Glomerular endothelial cell (primary cell): ENCODE measurements around the gene PRAME. TPM values are rescaled to one million over a fixed set of nuclear protein-coding genes. Genes with fewer than 3 reads are reported as not detected.

Experiments used
- total RNA-seq: library from RNA; depleted of rRNA; stranded (reverse); fragments of >200 nt; gene quantifications from 2 replicates; pipeline ENCODE4 v1.2.3, GENCODE V29; 2015

Gene PRAME
- total RNA-seq, 1 donor from 2014 or later: not detected

Other genes starting within 250 kb of the PRAME start
- 2.5 TPM in 2 replicates for gene ZNF280B, start 50.5 kb downstream of the PRAME start, total RNA-seq
- gene ZNF280A, start 39.0 kb downstream of the PRAME start, total RNA-seq: 0.12 TPM in 1 of 2 replicates, not detected in the other
- gene GGTLC2, start 85.3 kb upstream of the PRAME start, total RNA-seq: not detected in 2 replicates